ENCODE results near the gene LRIG1.
A peak's percentile ranks its signal among the peaks of the same experiment; 100 is the strongest.

LRIG1 gene

DNA sequence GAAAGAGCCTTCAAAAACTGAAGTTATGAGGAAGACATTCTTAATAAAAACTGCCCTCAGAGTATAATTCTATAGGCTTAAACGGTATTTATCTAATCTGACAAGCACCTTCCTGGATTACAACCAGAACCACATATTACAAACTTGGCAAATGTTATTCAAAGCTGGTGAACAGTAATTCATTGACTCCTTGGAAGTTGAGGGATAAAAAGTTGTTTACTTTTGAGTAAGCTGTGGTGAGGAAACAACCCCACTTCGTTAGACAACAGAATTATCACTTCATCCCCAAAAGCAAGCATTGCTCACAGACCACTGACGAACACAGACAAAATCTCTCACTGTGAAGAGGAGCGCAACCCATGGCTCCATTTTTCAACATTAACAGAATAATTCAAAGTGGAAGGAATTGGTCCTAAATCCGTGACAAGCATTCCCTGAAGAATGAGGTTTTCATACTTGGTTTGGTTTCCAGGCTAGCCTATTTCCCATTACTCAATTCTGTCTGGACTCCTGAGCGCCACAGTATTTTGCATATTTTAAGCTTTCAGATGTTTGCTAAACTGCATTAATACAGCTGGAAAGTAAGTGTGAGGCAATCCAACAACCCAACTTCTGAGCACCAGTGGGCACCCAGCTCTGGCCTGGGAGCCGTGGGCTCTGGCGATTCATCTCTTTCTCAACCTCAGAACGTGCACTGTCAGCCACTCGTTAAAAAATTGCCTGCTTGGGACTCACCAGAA, 32.7 kb downstream of the LRIG1 start:
- DNase-seq: no peak

DNA sequence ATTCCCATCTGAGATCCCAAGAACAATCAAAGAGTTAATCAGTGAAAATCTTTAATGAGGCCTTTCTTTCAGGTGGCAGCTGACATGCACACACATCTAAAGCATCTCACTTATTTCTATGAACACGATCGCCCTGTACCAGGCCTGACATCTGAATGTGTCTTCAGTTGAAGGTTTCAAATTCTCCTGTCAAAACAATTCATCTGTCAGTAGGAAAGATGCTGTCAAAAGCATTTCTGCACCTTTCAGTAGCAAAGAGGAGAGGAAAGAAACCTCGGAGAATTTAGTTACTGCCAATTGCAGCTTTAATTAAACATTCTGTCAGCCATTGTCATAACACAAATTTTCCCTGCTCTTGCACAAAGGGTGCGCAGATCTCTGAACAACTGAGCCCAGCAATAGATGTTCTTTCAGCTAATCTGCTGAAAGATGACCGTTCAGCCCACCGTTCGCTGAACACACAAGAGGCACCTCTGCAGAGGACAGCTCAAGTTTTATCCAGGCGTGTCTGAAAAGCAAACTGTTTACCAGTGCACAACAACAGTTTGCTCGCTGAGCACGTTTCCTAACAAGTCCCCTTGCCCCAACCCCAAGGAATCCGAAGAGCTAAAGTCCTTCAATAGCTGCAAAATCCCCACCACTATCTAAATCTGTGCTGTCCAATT, 34.1 kb downstream of the LRIG1 start:
- DNase-seq: no peak

DNA sequence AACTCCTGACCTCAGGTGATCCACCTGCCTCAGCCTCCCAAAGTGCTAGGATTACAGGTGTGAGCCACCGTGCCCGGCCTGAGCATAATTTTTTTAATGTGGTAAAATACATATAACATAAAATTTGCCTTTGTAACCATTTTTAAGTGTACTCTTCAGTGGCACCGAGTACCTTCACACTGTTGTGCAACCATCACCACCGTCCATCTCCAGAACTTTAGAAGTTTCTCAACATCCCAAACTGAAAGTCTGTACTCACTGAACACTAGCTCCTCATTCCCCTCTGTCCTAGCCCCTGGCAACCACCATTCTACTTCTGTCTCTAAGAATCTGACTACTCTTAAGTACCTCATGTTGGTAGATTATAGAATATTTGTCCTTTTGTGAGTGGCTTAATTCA, 35.2 kb downstream of the LRIG1 start:
- DNase-seq: no peak

DNA sequence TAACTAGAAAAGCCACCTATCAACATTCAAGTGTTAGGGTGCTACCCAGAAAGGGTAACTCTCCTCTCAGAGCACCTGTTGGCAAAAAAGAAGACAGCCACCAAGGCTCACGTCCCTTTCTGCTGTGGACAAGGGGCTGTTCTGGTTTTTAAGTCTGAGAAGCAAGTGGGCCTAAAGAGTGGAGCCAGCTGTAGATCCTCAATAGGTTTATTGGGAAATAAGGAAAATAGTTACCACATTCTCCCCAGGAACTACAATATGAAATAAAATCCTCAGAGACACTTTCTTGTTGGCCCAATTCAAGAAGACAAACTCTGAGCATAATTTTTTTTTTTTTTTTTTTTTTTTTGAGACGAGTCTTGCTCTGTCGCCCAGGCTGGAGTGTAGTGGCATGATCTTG, 35.8 kb downstream of the LRIG1 start:
- no peak for DNase-seq

DNA sequence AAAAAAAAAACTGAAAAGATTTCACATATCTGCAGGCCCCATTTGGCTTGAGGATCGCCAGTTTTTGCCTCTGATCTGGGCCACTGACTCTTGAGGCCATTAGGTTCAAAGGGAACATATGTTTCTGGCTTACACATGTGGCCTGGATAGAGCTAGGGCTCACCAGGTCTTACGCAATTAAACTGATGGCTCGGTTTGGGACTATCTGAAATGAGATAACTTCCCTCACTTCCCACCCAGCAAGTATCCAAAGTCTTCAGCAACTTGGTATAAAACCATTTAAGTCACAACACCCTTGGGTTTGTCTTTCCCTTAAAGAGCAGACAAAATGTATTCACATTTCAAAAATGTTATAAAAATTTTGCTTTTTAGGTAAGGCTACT, 36.3 kb downstream of the LRIG1 start:
- DNase-seq: no peak

DNA sequence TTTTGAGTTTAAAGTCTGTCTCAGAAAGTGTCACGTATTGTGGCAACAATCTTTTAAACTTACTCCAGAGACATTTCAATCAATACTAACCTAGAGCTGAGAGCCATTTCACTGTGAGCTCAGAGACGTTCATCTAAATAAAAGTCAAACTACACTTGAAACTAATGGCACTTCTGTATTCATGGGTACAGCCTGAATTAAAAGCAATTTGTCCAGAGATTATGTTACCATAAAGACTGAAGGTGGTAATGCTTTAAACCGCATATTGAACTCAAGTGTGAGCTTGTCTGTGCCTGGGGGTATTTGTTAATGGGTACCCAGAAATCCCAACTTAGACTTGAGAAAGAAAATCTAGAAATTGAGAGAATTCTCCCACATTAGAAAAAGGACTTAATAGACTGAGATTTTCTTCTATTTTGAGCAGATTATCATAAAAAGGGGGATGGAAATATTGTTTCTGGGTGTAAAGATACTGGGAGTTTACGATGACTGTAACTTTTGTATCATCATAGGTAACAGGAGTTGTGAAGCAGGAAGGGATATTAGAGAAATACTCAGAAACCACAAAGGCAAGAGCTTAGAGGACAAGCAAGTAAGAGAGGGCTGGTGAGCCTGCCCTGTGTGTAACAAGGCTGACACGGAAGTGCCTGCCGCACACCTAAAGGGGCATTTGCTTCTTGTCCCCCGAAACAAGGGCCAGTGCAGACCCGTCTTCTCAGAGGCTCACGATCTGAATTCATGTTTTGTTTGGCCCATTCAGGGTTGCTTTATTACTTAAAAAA, 36.9 kb downstream of the LRIG1 start:
- no peak for DNase-seq

DNA sequence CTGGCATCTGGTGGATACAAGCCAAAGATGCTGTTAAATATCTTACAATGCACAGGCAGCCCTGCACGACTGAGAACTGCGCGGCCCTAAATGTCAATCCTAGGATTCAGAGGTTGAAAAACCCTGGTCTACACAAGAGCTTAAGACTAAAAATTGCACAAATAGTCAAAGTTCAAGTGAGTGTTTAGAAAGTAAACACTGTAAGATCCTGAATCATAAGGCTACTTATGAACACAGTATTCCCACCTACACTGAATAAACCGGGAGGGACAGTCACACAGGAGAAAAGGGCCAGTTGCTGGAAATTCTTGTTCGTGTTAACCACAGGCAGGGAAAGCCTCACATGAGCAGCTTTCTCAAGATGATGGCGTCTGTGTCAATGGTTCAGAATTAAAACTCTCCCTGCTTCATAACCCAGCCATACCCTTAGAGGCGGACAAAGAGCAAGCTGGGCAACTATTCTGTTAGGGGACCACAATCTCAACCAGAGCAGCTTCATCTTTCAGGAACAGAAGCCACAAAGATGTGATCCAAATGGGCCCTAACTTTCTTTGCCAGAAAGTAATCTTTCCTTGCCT, 37.7 kb downstream of the LRIG1 start:
- no peak for DNase-seq

DNA sequence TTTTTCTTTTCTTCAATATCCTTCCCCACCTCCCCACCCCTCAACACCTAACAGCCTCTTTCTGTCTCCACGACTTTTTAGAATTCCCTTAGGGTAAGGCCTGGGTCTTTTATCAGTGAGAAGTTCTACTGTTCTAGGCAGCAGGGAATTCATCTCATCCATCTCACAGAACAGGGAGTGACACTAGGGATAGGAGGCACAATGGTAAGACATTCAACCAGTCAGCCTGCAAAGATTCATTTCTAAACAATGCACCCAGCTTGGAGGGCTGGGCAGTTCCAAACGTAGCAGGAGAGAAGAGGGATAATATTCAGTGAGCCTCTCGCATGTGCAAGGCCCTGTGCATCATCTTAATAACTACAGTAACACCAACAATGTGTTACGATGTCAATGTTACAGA, 43.6 kb downstream of the LRIG1 start:
- DNase-seq: no peak

DNA sequence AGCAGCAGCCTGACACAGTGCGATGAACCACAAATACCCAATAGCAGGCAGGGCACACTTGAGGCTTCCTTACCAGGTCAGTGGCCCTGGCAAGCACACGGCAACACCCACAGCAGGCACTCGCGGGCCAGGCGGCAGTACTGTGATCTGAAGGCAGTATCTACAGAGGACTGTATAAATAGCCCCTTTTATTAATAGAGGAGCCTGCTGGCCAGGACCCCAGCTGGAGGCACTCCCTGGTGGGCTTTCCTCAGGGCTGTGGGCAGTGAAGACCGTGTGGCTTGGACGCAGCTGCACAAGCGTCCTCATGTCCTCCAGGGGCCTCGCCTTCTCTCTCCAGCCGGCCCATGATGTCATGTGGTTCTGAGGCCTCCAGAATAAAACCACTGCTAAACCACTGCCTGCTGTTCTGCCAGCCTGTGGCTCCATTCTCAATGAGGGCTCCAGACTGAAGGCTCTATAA, 44.1 kb downstream of the LRIG1 start:
- no peak for DNase-seq

DNA sequence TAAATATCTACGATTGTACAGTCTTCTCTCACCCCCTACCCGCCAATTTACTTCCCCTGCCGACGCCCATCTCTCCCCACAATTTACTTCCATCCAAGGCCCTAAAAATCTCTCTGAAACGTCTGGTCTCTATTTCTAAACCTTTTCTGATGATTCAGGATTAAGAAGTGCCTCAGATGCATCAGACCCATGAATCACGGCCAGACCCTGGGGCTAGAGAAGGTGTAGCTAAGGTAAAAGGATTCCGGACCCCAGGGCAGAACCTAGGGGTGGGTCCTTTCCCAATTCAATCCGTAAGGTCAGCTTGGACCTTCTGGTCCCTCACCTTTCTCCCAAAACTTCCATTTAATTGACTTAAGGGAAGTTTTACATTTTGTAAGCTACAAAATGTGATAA, 46.4 kb downstream of the LRIG1 start:
- DNase-seq: no peak

DNA sequence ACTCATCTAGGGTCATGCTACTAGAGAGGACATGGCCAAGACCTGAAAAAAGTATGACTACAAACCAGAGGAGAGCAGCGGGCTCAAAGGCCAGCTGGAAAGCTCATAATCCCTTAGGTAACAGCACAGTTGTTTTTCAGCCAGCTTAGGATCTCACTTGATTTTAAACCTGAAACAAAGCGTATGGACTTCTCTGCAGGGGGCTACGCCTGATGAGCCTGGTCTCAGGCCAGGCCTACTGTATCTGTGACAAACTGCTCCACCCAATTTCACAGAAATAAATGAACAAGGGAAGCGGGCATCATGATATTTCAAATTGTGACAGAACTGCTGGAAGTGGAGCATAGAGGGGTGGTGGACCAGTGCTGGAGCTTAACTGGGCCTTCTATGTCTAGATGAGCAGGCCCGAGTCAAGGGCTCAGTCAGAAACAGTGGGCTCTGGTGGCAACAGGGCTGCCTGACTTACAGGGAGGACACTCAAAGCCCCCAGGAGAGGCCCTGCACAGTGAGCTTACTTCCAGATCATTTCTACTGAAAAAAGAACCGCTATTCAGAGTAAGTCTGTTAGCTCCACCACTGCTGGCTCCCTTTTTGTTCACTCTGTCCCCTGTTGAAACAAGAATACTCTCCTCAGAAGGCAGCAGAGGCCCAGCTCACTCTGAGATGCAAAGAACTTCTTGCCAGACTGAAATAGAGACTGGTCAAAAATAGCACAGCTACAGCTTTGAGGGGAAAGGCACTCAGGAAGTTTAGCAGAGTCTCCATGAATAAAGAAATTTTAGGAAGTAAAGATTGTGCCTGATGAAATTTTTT, 47.0 kb downstream of the LRIG1 start:
- DNase-seq: no peak

DNA sequence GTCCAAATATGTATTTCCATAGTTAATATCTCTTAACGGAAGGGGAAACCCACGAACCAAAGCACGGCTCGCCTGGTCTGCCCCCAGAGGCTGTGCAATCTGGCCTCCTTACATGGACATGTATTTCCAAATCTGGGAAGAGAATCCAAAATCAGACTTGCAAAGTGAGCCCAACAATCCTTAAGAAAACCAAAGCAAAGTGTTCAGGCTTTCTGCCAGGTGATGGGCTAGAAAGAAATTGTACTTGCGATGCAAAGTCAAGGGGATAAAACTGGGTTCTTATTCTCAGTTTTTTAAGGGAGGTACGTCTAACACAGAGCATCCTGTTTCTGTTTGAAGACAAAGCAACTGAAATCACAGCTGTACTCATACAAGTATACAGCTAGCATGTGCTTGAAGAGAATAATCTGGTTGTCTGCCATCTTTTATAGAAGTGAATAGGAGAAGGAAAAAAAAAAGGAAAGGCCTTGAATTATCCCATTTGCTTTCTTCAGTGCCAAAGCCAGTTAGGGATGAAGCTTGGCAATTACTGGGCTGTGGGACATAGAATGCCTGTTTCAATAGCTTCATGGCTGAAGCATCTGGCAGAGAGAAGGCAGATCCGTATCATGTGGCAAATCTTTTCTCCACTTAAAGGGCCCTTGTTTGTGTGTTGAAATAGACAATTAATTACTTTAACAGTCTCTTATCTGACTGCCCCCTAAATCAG, 48.4 kb downstream of the LRIG1 start:
- peak; percentile 48 for DNase-seq

DNA sequence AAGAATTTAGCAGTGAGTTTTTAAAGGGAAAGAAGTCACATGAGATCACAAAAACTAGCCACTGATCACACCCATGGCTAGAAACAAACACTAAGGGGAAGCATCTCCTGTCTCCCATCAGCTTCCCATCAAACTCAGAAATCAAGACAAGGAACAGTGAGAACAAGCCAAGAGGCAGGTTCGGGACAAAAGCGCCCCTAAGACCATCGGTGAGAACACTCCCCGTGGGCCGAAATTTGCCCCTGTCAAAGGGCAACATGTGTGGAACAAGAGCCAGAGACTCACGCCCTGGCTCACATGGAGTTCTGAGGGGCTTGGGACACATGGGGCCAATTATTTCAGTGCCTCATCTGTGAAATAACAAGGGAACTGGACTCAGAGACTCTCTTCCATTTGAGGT, 49.1 kb downstream of the LRIG1 start:
- DNase-seq: no peak

DNA sequence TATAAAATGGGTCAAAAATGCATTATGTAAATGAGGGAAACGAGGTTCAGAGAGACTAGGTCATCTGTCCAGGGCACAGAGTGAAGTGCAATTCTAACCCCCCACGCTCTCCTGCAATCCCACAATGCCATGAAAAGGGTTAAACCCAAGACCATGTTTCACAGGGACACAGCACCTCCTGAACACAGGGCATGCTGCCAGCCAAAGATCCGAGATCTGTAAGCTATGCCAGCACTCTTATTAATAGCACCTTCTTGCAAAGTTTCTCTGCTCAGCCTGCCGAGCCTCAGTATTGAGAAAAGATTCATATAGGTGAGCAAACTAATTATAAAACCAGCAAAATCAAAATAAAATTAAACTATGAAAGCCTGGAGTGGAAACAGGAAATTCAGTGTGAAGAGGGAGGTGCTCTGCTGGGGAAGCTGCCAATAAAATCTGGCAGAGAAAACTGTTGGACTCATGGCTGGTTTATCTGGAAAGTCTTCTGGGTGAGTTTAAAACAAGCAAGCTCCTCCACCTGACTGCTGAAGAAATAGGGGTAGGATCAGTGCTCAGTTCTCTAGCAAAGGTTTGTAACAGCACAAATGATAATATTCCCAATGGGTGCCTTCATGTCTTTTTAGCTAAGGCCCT, 50.3 kb downstream of the LRIG1 start:
- DNase-seq: no peak

DNA sequence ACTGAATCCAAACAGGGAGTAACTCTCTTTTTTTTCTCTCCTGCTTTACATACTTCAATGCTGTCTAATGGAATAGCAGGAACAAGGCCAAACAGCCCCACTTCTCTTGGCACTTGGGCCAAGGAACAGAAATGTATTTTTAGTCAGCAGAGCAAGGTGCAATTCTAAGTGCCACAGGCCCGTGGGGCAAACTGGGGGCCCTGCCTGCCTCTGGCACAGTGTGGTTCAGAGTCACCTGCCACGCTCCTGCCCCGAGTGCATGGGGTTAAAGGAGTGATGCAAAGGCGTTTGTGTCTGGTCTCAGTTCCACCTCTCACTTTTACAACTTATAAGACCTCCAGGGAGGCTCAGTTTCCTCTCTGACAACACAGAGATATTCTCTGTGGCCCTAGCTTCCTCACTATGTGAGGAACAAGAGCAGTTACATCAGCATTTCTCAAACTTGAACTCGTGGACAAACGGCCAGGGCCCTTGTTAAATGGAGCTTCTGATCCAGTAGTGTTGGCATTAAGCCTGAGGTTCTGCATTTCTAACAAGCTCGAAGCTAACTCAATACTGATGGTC, 51.3 kb downstream of the LRIG1 start:
- DNase-seq: no peak

DNA sequence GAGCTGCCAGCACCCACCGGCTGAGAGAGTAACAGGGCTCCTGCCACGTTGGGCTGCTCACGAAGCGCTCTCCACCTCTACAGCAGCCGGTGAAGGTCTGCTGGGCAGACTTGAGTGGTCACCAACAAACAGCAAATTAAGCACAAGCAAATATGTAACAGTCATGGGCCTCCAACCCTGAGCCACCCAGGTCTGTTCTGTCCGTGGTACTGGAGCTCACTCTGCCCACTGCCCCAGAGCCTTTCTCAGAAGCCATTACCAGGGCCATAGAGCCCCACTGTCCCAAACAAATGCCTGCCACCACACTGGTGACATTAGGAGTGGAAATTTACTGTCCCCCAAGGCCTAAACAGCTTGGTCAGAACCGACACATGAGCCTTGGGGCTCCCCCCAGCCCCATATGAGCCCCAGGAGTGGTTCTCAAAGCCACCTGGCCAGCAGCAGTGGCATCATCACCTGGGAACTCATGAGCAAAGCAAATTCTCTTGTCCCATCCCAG, 56.6 kb downstream of the LRIG1 start:
- DNase-seq: no peak

DNA sequence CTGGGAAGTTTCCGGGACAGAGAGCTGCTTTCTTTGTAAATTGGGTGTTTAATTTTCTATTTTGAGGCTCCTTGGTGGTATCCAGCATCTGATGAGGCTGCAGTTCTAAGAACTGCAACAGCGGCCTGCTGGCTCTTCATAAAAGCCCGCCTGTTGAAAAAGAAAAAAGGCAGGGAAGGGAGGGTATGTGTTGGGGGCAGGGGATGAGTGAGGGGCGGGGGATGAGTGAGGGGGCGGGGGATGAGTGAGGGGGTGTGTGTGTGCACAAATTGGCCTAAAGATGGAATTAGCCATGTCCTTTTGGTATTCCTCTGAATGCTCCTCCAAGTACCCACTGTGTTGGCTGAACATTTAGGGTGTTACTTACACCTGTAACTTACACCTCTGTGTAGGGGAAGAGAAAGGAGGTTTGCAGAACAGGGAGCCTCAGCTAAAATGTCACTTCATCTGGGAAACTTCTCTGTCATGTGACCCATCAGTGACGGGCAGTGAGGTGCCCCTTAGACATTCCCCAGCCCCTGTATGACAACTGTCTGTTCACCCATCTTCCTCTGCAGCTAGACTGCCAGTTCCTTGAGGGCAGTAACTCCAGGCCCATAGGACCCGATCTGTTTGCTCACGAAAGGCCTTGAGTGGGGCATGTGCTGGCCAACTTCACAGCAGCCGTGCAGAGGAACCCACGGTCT, 57.6 kb downstream of the LRIG1 start:
- no peak for DNase-seq

DNA sequence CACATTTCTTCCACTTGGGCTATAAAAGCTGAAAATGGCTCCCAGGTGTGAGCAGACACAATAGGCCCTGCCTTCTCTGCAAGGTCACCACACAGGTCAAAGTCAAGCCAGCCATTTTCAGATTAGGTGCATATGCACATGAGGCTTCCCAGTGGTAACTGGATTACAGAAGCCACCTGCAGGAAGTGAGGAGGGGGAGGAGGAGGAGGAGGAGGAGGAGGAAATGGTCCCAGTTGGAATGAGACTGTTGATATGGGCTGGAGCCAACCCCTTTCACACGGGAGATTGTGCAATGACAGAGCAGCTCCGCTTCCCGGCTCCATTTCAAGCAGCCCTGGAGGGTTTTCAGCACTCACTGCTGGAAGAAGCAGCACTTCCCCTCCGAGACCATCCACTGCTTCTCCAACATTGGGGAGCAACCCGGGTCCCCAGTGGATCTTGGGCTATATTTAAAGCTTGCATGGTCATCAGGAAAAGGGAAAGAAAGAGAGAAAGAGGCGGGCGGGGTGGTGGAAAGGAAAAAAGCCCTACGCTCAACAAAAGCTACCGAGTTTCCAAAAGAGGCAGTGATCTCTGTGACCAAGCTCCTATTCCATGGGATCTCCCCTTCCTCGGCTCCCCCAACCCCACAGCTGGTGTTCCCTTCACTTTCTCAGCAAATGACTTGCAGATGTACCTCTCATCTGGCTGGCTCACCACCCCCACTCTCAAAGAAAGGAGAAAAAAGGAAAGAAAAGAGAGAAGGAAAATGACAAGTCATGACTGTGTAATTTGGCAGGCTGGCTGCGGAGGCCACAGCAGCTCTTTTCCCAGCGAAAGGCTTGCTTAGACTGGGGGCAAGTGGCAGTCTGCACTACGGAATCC, 58.3 kb downstream of the LRIG1 start:
- no peak for DNase-seq

DNA sequence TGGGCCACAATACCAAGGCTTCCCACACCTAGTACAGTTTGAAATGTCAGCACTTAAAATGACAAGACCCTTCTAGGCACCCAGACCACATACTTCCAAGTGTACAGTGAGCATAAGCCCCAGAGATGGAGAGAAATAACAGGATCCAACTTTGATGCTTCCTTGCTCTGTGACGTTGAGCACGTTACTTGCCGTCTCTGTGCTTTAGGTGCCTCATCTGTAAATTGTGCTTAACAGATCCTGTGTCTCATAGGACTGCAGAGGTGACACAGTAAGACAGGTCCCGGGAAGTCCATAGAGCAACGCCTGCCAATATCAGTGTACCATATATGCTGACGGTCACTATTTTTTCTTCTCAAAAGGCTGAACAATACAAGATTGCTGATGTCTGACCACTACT, 59.1 kb downstream of the LRIG1 start:
- DNase-seq: no peak
